HCT116 (cell line): ENCODE measurements around the gene MFSD6L. TPM values are rescaled to one million over a fixed set of nuclear protein-coding genes. Genes with fewer than 3 reads are reported as not detected.

Source experiments
- ATAC-seq: fragments of 200-7000 bp; cut with Tn5 transposase; 2 replicates; pipeline ENCODE4 v1.9.1; 2020; ENCODE audit warnings: mild to moderate bottlenecking, moderate library complexity
- BruUV-seq: library from RNA; stranded (reverse); fragments of 400-500 nt; replicated peaks from 2 replicates; lab custom pipeline; 2021; lab: Mats Ljungman, UMichigan
- CTCF ChIA-PET: fragments of 300-600 bp; sonication (Branson Sonifier 250); formaldehyde crosslinking; loops from one replicate; lab custom pipeline; 2021; ENCODE audit warnings: antibody characterized with exemption; lab: Charles Lee
- POLR2A ChIA-PET: fragments of 300-600, 350-600 bp; sonication (Branson Sonifier 250); formaldehyde crosslinking; loops from one replicate; lab custom pipeline; 2021; ENCODE audit warnings: antibody characterized with exemption; lab: Charles Lee
- RAD21 ChIA-PET, 2 experiments: fragments of 300-600 bp; sonication (Branson Sonifier 250); formaldehyde crosslinking; loops; one replicate each; lab custom pipeline; 2023; ENCODE audit warnings: low total read pairs in 2 of 2; ENCODE audit not compliant: uncharacterized antibody in 2 of 2, unreplicated experiment in 2 of 2, low non-redundant PET in 1 of 2; lab: Charles Lee
- DNase-seq: peaks from one replicate; pipeline ENCODE4 v3.0.0-alpha.2; 2010; ENCODE audit warnings: low read depth, low spot score
- H2AFZ ChIP-seq: fragments of 200-600 bp; shearing (Covaris generic), sonication (generic); 2 replicates; pipeline ENCODE4 v1.6.1; 2017; ENCODE audit warnings: low read depth, mixed run types, mixed read lengths, antibody characterized with exemption, low read length; ENCODE audit not compliant: poor library complexity, severe bottlenecking
- H3K27ac ChIP-seq: 2 replicates; pipeline ENCODE4 v1.5.1; 2012; ENCODE audit warnings: low read depth, low read length
- H3K27me3 ChIP-seq: fragments of 200-600 bp; sonication (generic); 2 replicates; pipeline ENCODE4 v1.6.1; 2016; ENCODE audit warnings: mixed run types, low read length, mixed read lengths; ENCODE audit not compliant: insufficient read depth
- H3K36me3 ChIP-seq, 2 experiments: fragments of 200-500 bp in 1 of 2; fragments of 200-600 bp in 1 of 2; sonication (Bioruptor generic) in 1 of 2; sonication (generic) in 1 of 2; 2 replicates each; pipeline versions ENCODE4 v1.5.1 to v1.6.1; 2014 to 2016; ENCODE audit warnings: low read length in 2 of 2, inconsistent platforms in 1 of 2, mixed read lengths in 1 of 2, mixed run types in 1 of 2; ENCODE audit not compliant: insufficient read depth in 2 of 2, control insufficient read depth in 1 of 2
- H3K4me1 ChIP-seq, 2 experiments: fragments of 200-600 bp in 1 of 2; sonication (generic) in 1 of 2; 2 replicates each; pipeline versions ENCODE4 v1.5.1 to v1.6.1; 2012 to 2017; ENCODE audit warnings: low read length in 2 of 2, inconsistent platforms in 1 of 2, mild to moderate bottlenecking in 1 of 2, mixed read lengths in 1 of 2, mixed run types in 1 of 2, moderate library complexity in 1 of 2; ENCODE audit not compliant: insufficient read depth in 2 of 2, control insufficient read depth in 1 of 2
- H3K4me2 ChIP-seq: fragments of 200-600 bp; sonication (generic); 2 replicates; pipeline ENCODE4 v1.6.1; 2017; ENCODE audit warnings: mixed run types, low read length, mixed read lengths
- H3K4me3 ChIP-seq, 2 experiments: fragments of 200-600 bp in 1 of 2; sonication (generic) in 1 of 2; replicated peaks in 1 of 2; 2 replicates each; pipeline ENCODE4 v1.5.1; 2011 to 2016; ENCODE audit warnings: low read length in 2 of 2, control low read depth in 1 of 2, low read depth in 1 of 2, mild to moderate bottlenecking in 1 of 2, mixed read lengths in 1 of 2, mixed run types in 1 of 2
- H3K79me2 ChIP-seq: fragments of 200-600 bp; sonication (generic); 2 replicates; pipeline ENCODE4 v1.6.1; 2017; ENCODE audit warnings: mild to moderate bottlenecking, mixed run types, low read length, moderate library complexity, mixed read lengths; ENCODE audit not compliant: insufficient read depth
- H3K9ac ChIP-seq: fragments of 200-600 bp; sonication (generic); 2 replicates; pipeline ENCODE4 v1.6.1; 2016; ENCODE audit warnings: low read length, mixed read lengths
- H3K9me2 ChIP-seq: fragments of 200-600 bp; sonication (generic), shearing (Covaris generic); 2 replicates; pipeline ENCODE4 v1.6.1; 2017; ENCODE audit warnings: mixed run types, mild to moderate bottlenecking, moderate library complexity; ENCODE audit not compliant: insufficient read depth
- H3K9me3 ChIP-seq, 2 experiments: fragments of 200-500 bp in 1 of 2; fragments of 200-600 bp in 1 of 2; sonication (Bioruptor generic) in 1 of 2; sonication (generic) in 1 of 2; 2 replicates each; pipeline ENCODE4 v1.6.1; 2014 to 2017; ENCODE audit warnings: low read length in 2 of 2, mixed read lengths in 2 of 2, inconsistent platforms in 1 of 2, low read depth in 1 of 2, mild to moderate bottlenecking in 1 of 2, mixed run types in 1 of 2, moderate library complexity in 1 of 2; ENCODE audit not compliant: control insufficient read depth in 1 of 2, insufficient read depth in 1 of 2
- H4K20me1 ChIP-seq: fragments of 200-600 bp; sonication (generic), shearing (Covaris generic); 2 replicates; pipeline ENCODE4 v1.6.1; 2017; ENCODE audit warnings: mixed run types, mild to moderate bottlenecking, moderate library complexity; ENCODE audit not compliant: insufficient read depth
- CBX3 ChIP-seq: IDR thresholded peaks from 2 replicates; pipeline ENCODE4 v1.6.1; 2012; ENCODE audit warnings: low read depth
- CEBPB ChIP-seq: IDR thresholded peaks from 2 replicates; pipeline ENCODE4 v1.6.1; 2012; ENCODE audit warnings: low read depth
- EGR1 ChIP-seq: IDR thresholded peaks from 2 replicates; pipeline ENCODE4 v1.6.1; 2012; ENCODE audit warnings: low read depth
- ELF1 ChIP-seq: IDR thresholded peaks from 2 replicates; pipeline ENCODE4 v1.6.1; 2012; ENCODE audit warnings: low read depth, borderline replicate concordance
- POLR2AphosphoS5 ChIP-seq: IDR thresholded peaks from 2 replicates; pipeline ENCODE4 v1.6.1; 2011; ENCODE audit warnings: mild to moderate bottlenecking, low read depth, low read length, moderate library complexity
- SP1 ChIP-seq: IDR thresholded peaks from 2 replicates; pipeline ENCODE4 v1.6.1; 2012; ENCODE audit warnings: low read depth
- ZBTB33 ChIP-seq: IDR thresholded peaks from 2 replicates; pipeline ENCODE4 v1.6.1; 2011; ENCODE audit warnings: mild to moderate bottlenecking, low read length, moderate library complexity; ENCODE audit not compliant: insufficient replicate concordance; ENCODE audit errors: extremely low read depth
- ZFX ChIP-seq: fragments of 450-650 bp; IDR thresholded peaks from 2 replicates; pipeline ENCODE4 v1.6.1; 2017
- intact Hi-C: fragments of 100-400 bp; cut with micrococcal nuclease; formaldehyde crosslinking; loops from 2 replicates; pipeline ENCODE4 v1.10.0; 2022
- total RNA-seq: library from RNA; stranded (reverse); gene quantifications from one replicate; pipeline ENCODE4 v1.2.1, GENCODE V29; 2021; ENCODE audit not compliant: unreplicated experiment
- TF ChIP-seq, protein P1 (sequence below): IDR thresholded peaks from 2 replicates; pipeline ENCODE4 v1.6.1; 2012
- TF ChIP-seq, protein P2 (sequence below): IDR thresholded peaks from 2 replicates; pipeline ENCODE4 v1.6.1; 2012

Gene MFSD6L
- total RNA-seq, 1 experiment from 2014 or later: not detected

- ChIA-PET POLR2A (no interaction called here), RAD21 (no interaction called here), CTCF (no interaction called here)
- Histone ChIP-seq H4K20me1 (no peaks in the 10 kb centered on the region), H3K9me2 (no peaks in the 10 kb centered on the region), H3K27ac (no peak overlapping the region), H3K79me2 (no peaks in the 10 kb centered on the region), H3K4me1 (no peaks in the 10 kb centered on the region), H2AFZ (no peak overlapping the region), H3K4me2 (no peak overlapping the region), H3K4me3 (no peak overlapping the region), H3K9me3 (peaks cover 4 to 9% of the 10 kb centered on the region in 2 experiments; a peak in 2 of 4 replicates), H3K36me3 (no peaks in the 10 kb centered on the region), H3K9ac (no peak overlapping the region), H3K27me3 (no peaks in the 10 kb centered on the region)
- no TSS peak for BruUV-seq
- ATAC-seq: no peak
- TF ChIP-seq ELF1: no peak
- TF ChIP-seq EGR1: no peak
- no peak for TF ChIP-seq ZFX
- TF ChIP-seq CBX3: no peak
- no peak for TF ChIP-seq CEBPB
- TF ChIP-seq, protein P1, sequence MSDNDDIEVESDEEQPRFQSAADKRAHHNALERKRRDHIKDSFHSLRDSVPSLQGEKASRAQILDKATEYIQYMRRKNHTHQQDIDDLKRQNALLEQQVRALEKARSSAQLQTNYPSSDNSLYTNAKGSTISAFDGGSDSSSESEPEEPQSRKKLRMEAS: no peak
- no peak for TF ChIP-seq POLR2AphosphoS5
- TF ChIP-seq, protein P2, sequence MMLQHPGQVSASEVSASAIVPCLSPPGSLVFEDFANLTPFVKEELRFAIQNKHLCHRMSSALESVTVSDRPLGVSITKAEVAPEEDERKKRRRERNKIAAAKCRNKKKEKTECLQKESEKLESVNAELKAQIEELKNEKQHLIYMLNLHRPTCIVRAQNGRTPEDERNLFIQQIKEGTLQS: no peak
- no peak for TF ChIP-seq SP1
- TF ChIP-seq ZBTB33: no peak
- no peak for DNase-seq
- intact Hi-C loops: no loop called here
These were observed 26.6 kb upstream of the MFSD6L start for GRCh38 chr17:8825802-8826201.
